HCT116 (cell line): ENCODE data around the gene KRT74. TPM values are rescaled to one million over a fixed set of nuclear protein-coding genes. Genes with fewer than 3 reads are reported as not detected.

Experiments used
- ATAC-seq: fragments of 200-7000 bp; cut with Tn5 transposase; 2 replicates; pipeline ENCODE4 v1.9.1; 2020; ENCODE audit warnings: mild to moderate bottlenecking, moderate library complexity
- BruUV-seq: library from RNA; stranded (reverse); fragments of 400-500 nt; replicated peaks from 2 replicates; lab custom pipeline; 2021; lab: Mats Ljungman, UMichigan
- CTCF ChIA-PET: fragments of 300-600 bp; sonication (Branson Sonifier 250); formaldehyde crosslinking; loops from one replicate; lab custom pipeline; 2021; ENCODE audit warnings: antibody characterized with exemption; lab: Charles Lee
- POLR2A ChIA-PET: fragments of 300-600, 350-600 bp; sonication (Branson Sonifier 250); formaldehyde crosslinking; loops from one replicate; lab custom pipeline; 2021; ENCODE audit warnings: antibody characterized with exemption; lab: Charles Lee
- RAD21 ChIA-PET, 2 experiments: fragments of 300-600 bp; sonication (Branson Sonifier 250); formaldehyde crosslinking; loops; one replicate each; lab custom pipeline; 2023; ENCODE audit warnings: low total read pairs in 2 of 2; ENCODE audit not compliant: uncharacterized antibody in 2 of 2, unreplicated experiment in 2 of 2, low non-redundant PET in 1 of 2; lab: Charles Lee
- DNase-seq: peaks from one replicate; pipeline ENCODE4 v3.0.0-alpha.2; 2010; ENCODE audit warnings: low read depth, low spot score
- H2AFZ ChIP-seq: fragments of 200-600 bp; shearing (Covaris generic), sonication (generic); 2 replicates; pipeline ENCODE4 v1.6.1; 2017; ENCODE audit warnings: low read depth, mixed run types, mixed read lengths, antibody characterized with exemption, low read length; ENCODE audit not compliant: poor library complexity, severe bottlenecking
- H3K27ac ChIP-seq: 2 replicates; pipeline ENCODE4 v1.5.1; 2012; ENCODE audit warnings: low read depth, low read length
- H3K27me3 ChIP-seq: fragments of 200-600 bp; sonication (generic); 2 replicates; pipeline ENCODE4 v1.6.1; 2016; ENCODE audit warnings: mixed run types, low read length, mixed read lengths; ENCODE audit not compliant: insufficient read depth
- H3K36me3 ChIP-seq, 2 experiments: fragments of 200-500 bp in 1 of 2; fragments of 200-600 bp in 1 of 2; sonication (Bioruptor generic) in 1 of 2; sonication (generic) in 1 of 2; 2 replicates each; pipeline versions ENCODE4 v1.5.1 to v1.6.1; 2014 to 2016; ENCODE audit warnings: low read length in 2 of 2, inconsistent platforms in 1 of 2, mixed read lengths in 1 of 2, mixed run types in 1 of 2; ENCODE audit not compliant: insufficient read depth in 2 of 2, control insufficient read depth in 1 of 2
- H3K4me1 ChIP-seq, 2 experiments: fragments of 200-600 bp in 1 of 2; sonication (generic) in 1 of 2; 2 replicates each; pipeline versions ENCODE4 v1.5.1 to v1.6.1; 2012 to 2017; ENCODE audit warnings: low read length in 2 of 2, inconsistent platforms in 1 of 2, mild to moderate bottlenecking in 1 of 2, mixed read lengths in 1 of 2, mixed run types in 1 of 2, moderate library complexity in 1 of 2; ENCODE audit not compliant: insufficient read depth in 2 of 2, control insufficient read depth in 1 of 2
- H3K4me2 ChIP-seq: fragments of 200-600 bp; sonication (generic); 2 replicates; pipeline ENCODE4 v1.6.1; 2017; ENCODE audit warnings: mixed run types, low read length, mixed read lengths
- H3K4me3 ChIP-seq, 2 experiments: fragments of 200-600 bp in 1 of 2; sonication (generic) in 1 of 2; replicated peaks in 1 of 2; 2 replicates each; pipeline ENCODE4 v1.5.1; 2011 to 2016; ENCODE audit warnings: low read length in 2 of 2, control low read depth in 1 of 2, low read depth in 1 of 2, mild to moderate bottlenecking in 1 of 2, mixed read lengths in 1 of 2, mixed run types in 1 of 2
- H3K79me2 ChIP-seq: fragments of 200-600 bp; sonication (generic); 2 replicates; pipeline ENCODE4 v1.6.1; 2017; ENCODE audit warnings: mild to moderate bottlenecking, mixed run types, low read length, moderate library complexity, mixed read lengths; ENCODE audit not compliant: insufficient read depth
- H3K9ac ChIP-seq: fragments of 200-600 bp; sonication (generic); 2 replicates; pipeline ENCODE4 v1.6.1; 2016; ENCODE audit warnings: low read length, mixed read lengths
- H3K9me2 ChIP-seq: fragments of 200-600 bp; sonication (generic), shearing (Covaris generic); 2 replicates; pipeline ENCODE4 v1.6.1; 2017; ENCODE audit warnings: mixed run types, mild to moderate bottlenecking, moderate library complexity; ENCODE audit not compliant: insufficient read depth
- H3K9me3 ChIP-seq, 2 experiments: fragments of 200-500 bp in 1 of 2; fragments of 200-600 bp in 1 of 2; sonication (Bioruptor generic) in 1 of 2; sonication (generic) in 1 of 2; 2 replicates each; pipeline ENCODE4 v1.6.1; 2014 to 2017; ENCODE audit warnings: low read length in 2 of 2, mixed read lengths in 2 of 2, inconsistent platforms in 1 of 2, low read depth in 1 of 2, mild to moderate bottlenecking in 1 of 2, mixed run types in 1 of 2, moderate library complexity in 1 of 2; ENCODE audit not compliant: control insufficient read depth in 1 of 2, insufficient read depth in 1 of 2
- H4K20me1 ChIP-seq: fragments of 200-600 bp; sonication (generic), shearing (Covaris generic); 2 replicates; pipeline ENCODE4 v1.6.1; 2017; ENCODE audit warnings: mixed run types, mild to moderate bottlenecking, moderate library complexity; ENCODE audit not compliant: insufficient read depth
- CBX3 ChIP-seq: IDR thresholded peaks from 2 replicates; pipeline ENCODE4 v1.6.1; 2012; ENCODE audit warnings: low read depth
- CTCF ChIP-seq, 3 experiments: fragments of 200-600 bp in 1 of 3; sonication (generic) in 1 of 3; IDR thresholded peaks in 2 of 3; conservative IDR thresholded peaks in 1 of 3; 2 replicates each; pipeline ENCODE4 v1.5.1; 2012 to 2017; ENCODE audit warnings: low read depth in 2 of 3, low read length in 2 of 3, antibody characterized with exemption in 1 of 3, borderline replicate concordance in 1 of 3, control low read depth in 1 of 3, mild to moderate bottlenecking in 1 of 3, mixed read lengths in 1 of 3, mixed run types in 1 of 3, moderate library complexity in 1 of 3; ENCODE audit not compliant: insufficient read depth in 1 of 3
- EGR1 ChIP-seq: IDR thresholded peaks from 2 replicates; pipeline ENCODE4 v1.6.1; 2012; ENCODE audit warnings: low read depth
- ELF1 ChIP-seq: IDR thresholded peaks from 2 replicates; pipeline ENCODE4 v1.6.1; 2012; ENCODE audit warnings: low read depth, borderline replicate concordance
- EZH2 ChIP-seq: fragments of 200-600 bp; sonication (generic); IDR thresholded peaks from 2 replicates; pipeline ENCODE4 v1.6.1; 2017; ENCODE audit warnings: antibody characterized with exemption, mixed run types
- EZH2phosphoT487 ChIP-seq: fragments of 200-600 bp; IDR thresholded peaks from 2 replicates; pipeline ENCODE4 v1.6.1; 2018; ENCODE audit warnings: antibody characterized with exemption, borderline replicate concordance
- FOSL1 ChIP-seq: IDR thresholded peaks from 2 replicates; pipeline ENCODE4 v1.6.1; 2012; ENCODE audit warnings: low read depth
- JUND ChIP-seq: IDR thresholded peaks from 2 replicates; pipeline ENCODE4 v1.6.1; 2012
- MAX ChIP-seq: IDR thresholded peaks from 2 replicates; pipeline ENCODE4 v1.6.1; 2012
- RAD21 ChIP-seq: IDR thresholded peaks from 2 replicates; pipeline ENCODE4 v1.6.1; 2012; ENCODE audit warnings: low read depth, mild to moderate bottlenecking
- SIN3A ChIP-seq: IDR thresholded peaks from 2 replicates; pipeline ENCODE4 v1.6.1; 2012; ENCODE audit warnings: low read depth
- SP1 ChIP-seq: IDR thresholded peaks from 2 replicates; pipeline ENCODE4 v1.6.1; 2012; ENCODE audit warnings: low read depth
- SRF ChIP-seq: IDR thresholded peaks from 2 replicates; pipeline ENCODE4 v1.6.1; 2012; ENCODE audit warnings: low read depth
- TCF7L2 ChIP-seq: IDR thresholded peaks from 2 replicates; pipeline ENCODE4 v1.7.0; 2011; ENCODE audit warnings: borderline replicate concordance, inconsistent platforms; ENCODE audit not compliant: insufficient read depth, insufficient read length; ENCODE audit errors: extremely low read depth
- YY1 ChIP-seq: IDR thresholded peaks from 2 replicates; pipeline ENCODE4 v1.6.1; 2011; ENCODE audit warnings: low read length, low read depth, moderate library complexity, mild to moderate bottlenecking; ENCODE audit not compliant: insufficient replicate concordance; ENCODE audit errors: extremely low read depth
- ZBTB33 ChIP-seq: IDR thresholded peaks from 2 replicates; pipeline ENCODE4 v1.6.1; 2011; ENCODE audit warnings: mild to moderate bottlenecking, low read length, moderate library complexity; ENCODE audit not compliant: insufficient replicate concordance; ENCODE audit errors: extremely low read depth
- ZFX ChIP-seq: fragments of 450-650 bp; IDR thresholded peaks from 2 replicates; pipeline ENCODE4 v1.6.1; 2017
- ZNF274 ChIP-seq: fragments of 200-500 bp; sonication (Bioruptor generic); IDR thresholded peaks from 2 replicates; pipeline ENCODE4 v1.6.1; 2014; ENCODE audit warnings: mild to moderate bottlenecking, low read depth, low read length, inconsistent platforms
- intact Hi-C: fragments of 100-400 bp; cut with micrococcal nuclease; formaldehyde crosslinking; loops from 2 replicates; pipeline ENCODE4 v1.10.0; 2022
- total RNA-seq: library from RNA; stranded (reverse); gene quantifications from one replicate; pipeline ENCODE4 v1.2.1, GENCODE V29; 2021; ENCODE audit not compliant: unreplicated experiment

The KRT74 gene
- total RNA-seq, 1 experiment from 2014 or later = not detected

GRCh38 chr12:52558781-52559445 is 14.7 kb downstream of the KRT74 start (continued):
- TF ChIP-seq MAX (no peak), ZBTB33 (no peak), JUND (no peak), EGR1 (no peak), SP1 (no peak), RAD21 (no peak), ZNF274 (no peak), SRF (no peak), SIN3A (no peak), EZH2phosphoT487 (no peak), FOSL1 (no peak), TCF7L2 (no peak), ELF1 (no peak)

GRCh38 chr12:52557476-52557875 is 16.2 kb downstream of the KRT74 start:
- Histone ChIP-seq H3K36me3 (no peaks in the 10 kb centered on the region), H3K9ac (no peak overlapping the region), H4K20me1 (no peaks in the 10 kb centered on the region), H2AFZ (no peak overlapping the region), H3K9me3 (no peaks in the 10 kb centered on the region), H3K9me2 (no peaks in the 10 kb centered on the region), H3K79me2 (no peaks in the 10 kb centered on the region), H3K27me3 (no peaks in the 10 kb centered on the region), H3K4me1 (no peaks in the 10 kb centered on the region), H3K4me3 (no peak overlapping the region), H3K27ac (no peak overlapping the region), H3K4me2 (no peak overlapping the region)
- intact Hi-C loops = no loop called here
- no peak for DNase-seq
- RAD21 ChIA-PET = no interaction called here
- CTCF ChIA-PET = no interaction called here
- BruUV-seq = no TSS peak
- no peak for ATAC-seq
- POLR2A ChIA-PET = no interaction called here
- TF ChIP-seq FOSL1 (no peak), YY1 (no peak), CBX3 (no peak), RAD21 (no peak), CTCF (IDR thresholded peaks at IDR 0.05 in 2 of 3, conservative IDR thresholded peaks at IDR 0.05 in 1 of 3; ENCODE audit: borderline replicate concordance in 1 of 3, insufficient read depth in 1 of 3, low read depth in 2 of 3, low read length in 2 of 3) (no peak), EZH2 (no peak), MAX (no peak), SIN3A (no peak), ZBTB33 (no peak), JUND (no peak), SP1 (no peak), ZFX (no peak), SRF (no peak), ZNF274 (no peak)
